ENCODE measurements around the gene XXYLT1. TPM values are rescaled to one million over a fixed set of nuclear protein-coding genes. Genes with fewer than 3 reads are reported as not detected.

XXYLT1 gene
- total and polyA plus RNA-seq, 3 experiments from 2014 or later = 7.9 to 10.5 (median 8.3) TPM

DNA sequence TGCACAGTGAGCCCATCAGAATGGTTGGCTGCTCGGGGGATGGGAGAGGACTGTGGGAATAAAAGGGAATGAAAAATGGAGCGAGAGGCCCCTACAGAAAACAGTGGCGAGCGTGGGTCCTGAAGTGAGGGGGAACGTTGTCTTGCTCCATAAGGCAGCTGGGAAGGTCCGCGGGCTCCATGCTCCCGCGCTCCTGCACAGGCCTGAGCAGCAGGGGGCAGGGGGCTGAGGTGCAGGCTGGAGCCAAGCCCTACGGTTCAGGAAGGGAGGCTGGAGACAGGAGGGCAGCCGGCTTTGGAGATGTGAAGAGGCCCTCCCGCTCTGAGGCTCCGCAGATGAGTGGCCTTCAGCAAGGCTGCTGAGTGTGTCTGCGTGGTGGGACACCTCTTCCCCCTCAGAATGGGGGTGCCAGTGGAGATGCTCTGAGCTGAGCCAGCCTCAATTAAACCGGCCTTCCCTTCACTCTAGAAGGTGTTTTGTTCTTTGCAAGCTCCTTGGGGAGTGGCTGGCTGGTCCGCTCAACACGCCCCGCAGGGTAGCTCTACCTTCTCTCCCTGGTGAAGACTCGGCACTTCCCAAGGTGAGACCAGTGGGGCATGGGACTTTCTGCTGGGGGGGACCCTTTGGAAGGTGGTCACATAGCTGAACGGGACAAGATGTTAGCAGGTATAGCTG, 208.0 kb downstream of the XXYLT1 start:
- H3K9me3 ChIP-seq (ENCODE audit: low read length) = no peaks in the 10 kb centered on the region
- H3K36me3 ChIP-seq (ENCODE audit: insufficient read depth, low read length) = no peaks in the 10 kb centered on the region
- H3K27me3 ChIP-seq (ENCODE audit: insufficient read depth, low read length, poor library complexity, severe bottlenecking) = no peaks in the 10 kb centered on the region
- H3K4me1 ChIP-seq (ENCODE audit: insufficient read depth, low read length) = no peaks in the 10 kb centered on the region
- Mint-ChIP-seq H3K4me1 (peaks cover 0 to 13% (median 4%) of the 10 kb centered on the region in 3 donors), H3K36me3 (peaks cover 0 to 4% (median 3%) of the 10 kb centered on the region in 3 donors), H3K9me3 (peaks cover 0 to 3% (median 0%) of the 10 kb centered on the region in 5 donors), H3K4me3 (no peak overlapping the region), H3K27ac (peak overlapping the region in 1 of 8 donors; percentile 21), H3K27me3 (peaks cover 6 to 12% of the 10 kb centered on the region in 2 donors)
- no peak overlapping the region for H3K4me3 ChIP-seq (ENCODE audit: low read length)
- DNase-seq = peak in 1 of 5 donors; percentile 31
- ChIA-PET CTCF (interaction anchor here (1.4 kb wide), 1 partner anchor 44 kb away, joined by 4 read pairs; no protein-coding TSS in a partner anchor), POLR2A (no interaction called here)
- H3K27ac ChIP-seq (ENCODE audit: low read depth, low read length) = no peak overlapping the region

DNA sequence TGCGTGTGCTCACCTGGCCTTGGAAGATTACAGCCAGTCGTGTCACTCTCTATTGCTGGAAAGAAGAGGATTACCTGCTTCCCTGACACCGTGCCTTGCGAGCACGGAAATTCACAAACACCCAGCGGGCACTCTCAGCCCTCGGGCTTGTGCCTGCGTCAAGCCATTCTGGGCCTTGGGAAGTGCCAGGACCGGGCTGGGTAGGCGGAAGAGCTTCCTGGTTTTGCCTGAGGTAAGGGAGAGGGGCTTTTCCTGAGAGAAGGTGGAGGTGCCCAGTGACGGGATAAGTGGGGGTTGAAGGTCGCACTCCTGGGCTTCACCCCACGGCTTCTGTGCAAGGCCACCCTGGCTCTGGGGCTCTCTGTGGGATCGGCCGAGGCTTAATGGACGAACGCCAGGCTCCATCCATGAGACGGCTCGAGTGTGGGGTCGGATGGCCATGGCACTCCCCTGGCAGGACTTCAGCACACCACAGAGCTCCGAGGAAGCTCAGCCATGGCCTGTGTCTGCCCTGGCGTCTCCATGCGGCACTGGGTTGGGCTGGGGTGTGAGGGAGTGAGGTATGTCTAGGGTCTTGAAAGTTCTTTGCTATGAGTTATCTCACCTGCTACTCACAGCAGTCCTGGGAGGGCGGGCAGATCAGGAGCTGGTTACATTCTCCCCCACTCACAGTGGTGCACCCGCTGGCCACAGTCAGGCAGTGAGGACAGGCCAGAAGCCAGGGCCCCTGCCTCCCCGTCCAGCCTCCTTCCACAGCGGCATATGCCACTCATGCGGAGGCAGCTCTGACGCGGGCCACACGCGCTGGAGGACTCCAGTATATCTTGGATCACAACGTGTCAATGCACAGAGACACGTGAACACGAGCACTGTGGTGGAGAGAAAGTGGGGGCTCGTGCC, 209.0 kb downstream of the XXYLT1 start:
- Histone ChIP-seq H3K36me3 (ENCODE audit: insufficient read depth, low read length) (no peaks in the 10 kb centered on the region), H3K4me1 (ENCODE audit: insufficient read depth, low read length) (no peaks in the 10 kb centered on the region), H3K27me3 (ENCODE audit: insufficient read depth, low read length, poor library complexity, severe bottlenecking) (no peaks in the 10 kb centered on the region), H3K27ac (ENCODE audit: low read depth, low read length) (no peak overlapping the region), H3K4me3 (ENCODE audit: low read length) (no peak overlapping the region), H3K9me3 (ENCODE audit: low read length) (no peaks in the 10 kb centered on the region)
- peaks cover 0 to 13% (median 4%) of the 10 kb centered on the region in 3 donors for H3K4me1 Mint-ChIP-seq
- H3K27me3 Mint-ChIP-seq = peaks cover 6 to 12% of the 10 kb centered on the region in 2 donors
- no peak overlapping the region for H3K4me3 Mint-ChIP-seq
- peaks cover 0 to 3% (median 0%) of the 10 kb centered on the region in 5 donors for H3K9me3 Mint-ChIP-seq
- no peak overlapping the region for H3K27ac Mint-ChIP-seq
- CTCF ChIA-PET = no interaction called here
- POLR2A ChIA-PET = no interaction called here
- H3K36me3 Mint-ChIP-seq = peaks cover 0 to 2% (median 0%) of the 10 kb centered on the region in 3 donors
- DNase-seq = peak in 1 of 5 donors; percentile 33

DNA sequence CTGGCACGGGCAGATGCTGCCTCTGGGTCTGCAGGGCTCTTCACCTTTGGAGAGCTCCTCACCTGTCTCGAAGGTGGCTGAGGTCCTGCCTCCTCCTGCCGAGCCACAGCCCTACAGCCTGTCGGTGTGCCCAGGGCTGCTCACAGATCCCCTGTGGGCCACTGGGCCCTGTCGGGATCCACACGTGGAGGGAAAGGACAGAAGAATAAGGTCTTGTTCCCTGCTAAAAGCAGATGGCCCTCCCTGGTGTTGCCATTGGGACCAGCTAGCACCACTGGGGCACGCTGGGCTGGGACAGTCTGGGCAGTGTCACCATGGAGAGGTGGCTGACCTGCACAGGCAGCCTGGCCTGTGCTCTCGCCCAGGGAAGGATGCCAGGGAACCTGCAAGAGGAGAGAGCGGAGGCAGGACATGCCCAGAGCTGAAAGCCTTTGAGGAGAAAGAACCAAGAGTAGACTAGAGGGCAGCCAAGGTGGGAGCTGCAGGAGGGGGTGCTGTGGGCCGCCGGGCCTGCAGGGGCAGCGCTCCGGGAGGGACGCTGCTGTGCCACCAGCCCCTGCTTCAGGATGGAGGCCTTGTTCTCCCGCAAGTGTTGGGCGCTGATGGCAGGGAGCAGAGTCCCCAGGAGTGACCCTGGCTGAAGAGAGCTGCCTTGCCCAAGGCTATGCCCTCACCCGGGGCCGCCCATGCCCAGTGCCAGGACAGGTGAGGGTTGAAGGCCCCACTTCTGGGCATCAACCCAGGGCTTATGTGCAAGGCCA, 210.2 kb downstream of the XXYLT1 start:
- Mint-ChIP-seq H3K27me3 (peaks cover 6 to 18% of the 10 kb centered on the region in 2 donors), H3K9me3 (no peaks in the 10 kb centered on the region), H3K4me1 (peaks cover 0 to 10% (median 4%) of the 10 kb centered on the region in 3 donors), H3K4me3 (no peak overlapping the region), H3K27ac (no peak overlapping the region), H3K36me3 (peaks cover 0 to 2% (median 0%) of the 10 kb centered on the region in 3 donors)
- Histone ChIP-seq H3K27ac (ENCODE audit: low read depth, low read length) (no peak overlapping the region), H3K36me3 (ENCODE audit: insufficient read depth, low read length) (no peaks in the 10 kb centered on the region), H3K9me3 (ENCODE audit: low read length) (no peaks in the 10 kb centered on the region), H3K4me3 (ENCODE audit: low read length) (no peak overlapping the region), H3K27me3 (ENCODE audit: insufficient read depth, low read length, poor library complexity, severe bottlenecking) (no peaks in the 10 kb centered on the region), H3K4me1 (ENCODE audit: insufficient read depth, low read length) (no peaks in the 10 kb centered on the region)
- POLR2A ChIA-PET = no interaction called here
- CTCF ChIA-PET = no interaction called here
- DNase-seq = peak in 1 of 5 donors; percentile 42

DNA sequence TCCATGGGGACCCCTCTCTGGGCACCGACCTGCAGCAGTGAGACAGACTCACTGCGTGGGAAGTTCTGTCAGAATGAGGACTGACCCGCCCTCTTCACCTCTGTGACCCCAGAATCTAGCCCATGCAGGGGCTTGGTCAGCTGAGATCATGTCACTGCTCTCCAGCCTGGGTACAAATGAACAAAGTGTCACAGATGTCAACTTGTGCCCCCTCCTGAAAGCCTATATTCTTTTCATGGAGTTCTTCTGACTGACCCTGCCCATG, 210.8 kb downstream of the XXYLT1 start:
- no peaks in the 10 kb centered on the region for H3K9me3 ChIP-seq (ENCODE audit: low read length)
- no peaks in the 10 kb centered on the region for H3K9me3 Mint-ChIP-seq
- H3K4me1 ChIP-seq (ENCODE audit: insufficient read depth, low read length) = no peaks in the 10 kb centered on the region
- no peak overlapping the region for H3K27ac Mint-ChIP-seq
- no peaks in the 10 kb centered on the region for H3K36me3 ChIP-seq (ENCODE audit: insufficient read depth, low read length)
- H3K4me1 Mint-ChIP-seq = peaks cover 0 to 10% (median 4%) of the 10 kb centered on the region in 3 donors
- peaks cover 0 to 2% (median 0%) of the 10 kb centered on the region in 3 donors for H3K36me3 Mint-ChIP-seq
- H3K4me3 Mint-ChIP-seq = no peak overlapping the region
- CTCF ChIA-PET = no interaction called here
- no peak overlapping the region for H3K27ac ChIP-seq (ENCODE audit: low read depth, low read length)
- POLR2A ChIA-PET = no interaction called here
- peaks cover 9 to 22% of the 10 kb centered on the region in 2 donors for H3K27me3 Mint-ChIP-seq
- H3K27me3 ChIP-seq (ENCODE audit: insufficient read depth, low read length, poor library complexity, severe bottlenecking) = no peaks in the 10 kb centered on the region
- H3K4me3 ChIP-seq (ENCODE audit: low read length) = no peak overlapping the region
- no peak for DNase-seq

DNA sequence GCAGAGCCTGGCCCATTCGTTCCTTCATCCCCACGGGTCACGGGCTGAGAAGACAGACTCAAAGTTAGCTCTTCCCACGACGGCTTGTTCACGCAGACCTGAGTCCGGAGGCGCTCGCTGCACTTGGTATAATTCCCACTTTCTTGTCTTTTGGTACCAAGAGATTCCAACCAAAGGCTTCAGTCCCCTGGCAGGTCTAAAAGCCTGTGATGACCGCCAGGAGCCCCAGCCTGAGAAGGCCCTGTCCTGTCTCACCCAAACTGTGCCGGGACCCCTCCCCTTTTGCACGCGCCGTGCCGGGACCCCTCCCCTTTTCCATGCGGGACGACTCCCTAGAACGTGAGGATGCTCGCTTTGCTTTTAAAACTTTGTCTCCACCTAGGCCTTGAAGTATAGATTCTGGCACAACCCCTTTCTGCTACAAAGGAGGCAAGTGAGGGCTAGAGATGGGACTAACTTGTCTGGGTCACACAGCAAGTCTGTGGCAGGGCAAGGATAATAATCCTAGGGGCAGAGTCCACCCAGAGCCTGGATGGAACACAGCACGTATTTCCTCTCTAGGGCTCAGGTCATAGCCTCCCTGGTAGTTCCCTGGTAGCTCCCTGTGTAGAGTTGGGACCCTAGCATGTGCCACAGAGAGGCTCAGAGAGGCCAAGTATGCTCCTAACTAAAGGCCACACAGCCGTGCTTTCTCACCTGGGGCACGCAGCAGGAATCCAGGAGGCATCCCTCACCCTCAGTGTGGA, 211.3 kb downstream of the XXYLT1 start:
- H3K9me3 ChIP-seq (ENCODE audit: low read length) = no peaks in the 10 kb centered on the region
- no peak overlapping the region for H3K27ac ChIP-seq (ENCODE audit: low read depth, low read length)
- H3K27ac Mint-ChIP-seq = no peak overlapping the region
- peaks cover 0 to 5% (median under 1%) of the 10 kb centered on the region in 3 donors for H3K4me1 Mint-ChIP-seq
- no peaks in the 10 kb centered on the region for H3K27me3 ChIP-seq (ENCODE audit: insufficient read depth, low read length, poor library complexity, severe bottlenecking)
- POLR2A ChIA-PET = no interaction called here
- H3K36me3 ChIP-seq (ENCODE audit: insufficient read depth, low read length) = no peaks in the 10 kb centered on the region
- peak in 1 of 5 donors; percentile 23 for DNase-seq
- peaks cover 0 to under 1% (median 0%) of the 10 kb centered on the region in 3 donors for H3K36me3 Mint-ChIP-seq
- H3K4me3 ChIP-seq (ENCODE audit: low read length) = no peak overlapping the region
- CTCF ChIA-PET = no interaction called here
- no peaks in the 10 kb centered on the region for H3K4me1 ChIP-seq (ENCODE audit: insufficient read depth, low read length)
- H3K4me3 Mint-ChIP-seq = no peak overlapping the region
- H3K27me3 Mint-ChIP-seq = peaks cover 10 to 27% of the 10 kb centered on the region in 2 donors
- H3K9me3 Mint-ChIP-seq = no peaks in the 10 kb centered on the region

DNA sequence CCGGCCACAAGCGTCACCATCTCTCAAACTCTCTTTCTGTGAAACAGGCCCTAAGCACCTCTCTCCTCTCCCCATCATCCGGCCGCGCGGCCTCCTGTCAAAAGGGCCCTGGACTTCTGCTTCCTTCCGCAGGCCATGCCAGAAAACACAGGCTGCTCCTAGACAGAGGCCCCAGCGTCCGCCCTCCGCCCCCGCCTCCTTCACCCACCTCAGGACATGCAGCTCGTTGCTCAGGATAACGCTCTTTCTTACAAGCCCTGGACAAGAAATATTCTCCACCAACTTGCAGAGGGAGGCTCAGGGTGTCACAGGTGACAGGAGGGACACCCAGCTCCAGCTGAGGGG, 212.0 kb downstream of the XXYLT1 start:
- H3K36me3 Mint-ChIP-seq = no peaks in the 10 kb centered on the region
- no peaks in the 10 kb centered on the region for H3K4me1 ChIP-seq (ENCODE audit: insufficient read depth, low read length)
- H3K27ac ChIP-seq (ENCODE audit: low read depth, low read length) = no peak overlapping the region
- ChIA-PET CTCF (no interaction called here), POLR2A (interaction anchor here (0.5 kb wide), 1 partner anchor 371 kb away, joined by 8 read pairs; no protein-coding TSS in a partner anchor)
- H3K27me3 Mint-ChIP-seq = peaks cover 12 to 29% of the 10 kb centered on the region in 2 donors
- H3K9me3 ChIP-seq (ENCODE audit: low read length) = no peaks in the 10 kb centered on the region
- H3K27me3 ChIP-seq (ENCODE audit: insufficient read depth, low read length, poor library complexity, severe bottlenecking) = no peaks in the 10 kb centered on the region
- no peaks in the 10 kb centered on the region for H3K4me1 Mint-ChIP-seq
- H3K4me3 Mint-ChIP-seq = no peak overlapping the region
- peak in 1 of 5 donors; percentile 31 for DNase-seq
- H3K4me3 ChIP-seq (ENCODE audit: low read length) = no peak overlapping the region
- no peak overlapping the region for H3K27ac Mint-ChIP-seq
- no peaks in the 10 kb centered on the region for H3K36me3 ChIP-seq (ENCODE audit: insufficient read depth, low read length)
- no peaks in the 10 kb centered on the region for H3K9me3 Mint-ChIP-seq

DNA sequence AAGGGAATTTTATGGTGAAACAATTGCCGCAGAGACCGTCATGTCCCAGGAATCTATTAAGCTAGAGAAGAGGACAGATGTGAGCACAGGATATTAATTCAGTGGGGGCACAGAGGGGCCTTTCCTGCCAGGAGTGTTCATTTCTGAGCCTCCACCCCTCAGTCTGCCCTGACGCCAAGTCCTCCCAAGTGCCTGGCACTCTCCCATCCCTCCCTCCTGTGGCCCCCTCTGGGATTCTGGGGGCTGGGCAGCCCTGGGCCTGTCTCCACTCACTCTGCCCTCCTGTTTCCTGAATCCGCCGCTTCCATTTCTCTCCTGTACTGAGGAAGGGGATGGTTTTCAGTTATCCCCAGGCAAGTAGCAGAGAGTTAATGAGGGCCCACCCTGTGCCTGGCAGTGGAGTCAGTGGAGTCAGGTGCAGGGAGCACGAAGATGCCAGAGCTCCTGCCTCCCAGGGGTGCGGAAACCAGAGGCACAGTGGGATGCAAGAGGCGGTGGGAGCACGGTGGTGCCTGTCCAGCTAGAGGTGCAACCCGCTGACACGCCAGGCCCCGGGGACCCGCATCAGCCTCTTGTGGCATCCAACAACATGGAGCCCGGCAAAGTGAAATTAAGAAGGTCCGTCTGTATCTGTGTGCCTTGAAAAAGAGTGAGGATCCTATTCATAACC, 212.5 kb downstream of the XXYLT1 start:
- no peaks in the 10 kb centered on the region for H3K4me1 Mint-ChIP-seq
- no peaks in the 10 kb centered on the region for H3K9me3 Mint-ChIP-seq
- Histone ChIP-seq H3K4me3 (ENCODE audit: low read length) (no peak overlapping the region), H3K27ac (ENCODE audit: low read depth, low read length) (no peak overlapping the region), H3K4me1 (ENCODE audit: insufficient read depth, low read length) (no peaks in the 10 kb centered on the region), H3K36me3 (ENCODE audit: insufficient read depth, low read length) (no peaks in the 10 kb centered on the region), H3K27me3 (ENCODE audit: insufficient read depth, low read length, poor library complexity, severe bottlenecking) (no peaks in the 10 kb centered on the region), H3K9me3 (ENCODE audit: low read length) (no peaks in the 10 kb centered on the region)
- peaks cover 12 to 29% of the 10 kb centered on the region in 2 donors for H3K27me3 Mint-ChIP-seq
- DNase-seq = peak in 1 of 5 donors; percentile 45
- ChIA-PET POLR2A (interaction anchor here (0.5 kb wide), 1 partner anchor 370 kb away, joined by 8 read pairs; no protein-coding TSS in a partner anchor), CTCF (no interaction called here)
- no peaks in the 10 kb centered on the region for H3K36me3 Mint-ChIP-seq
- H3K27ac Mint-ChIP-seq = peak overlapping the region in 1 of 8 donors; percentile 78
- H3K4me3 Mint-ChIP-seq = no peak overlapping the region
